ES-I3 (cell line): Measurements from ENCODE around the gene TTC28.

Experiments used
- H3K36me3 ChIP-seq: 2 replicates; pipeline ENCODE4 v1.6.1; 2013; ENCODE audit warnings: mild to moderate bottlenecking, low read length, control low read depth, moderate library complexity; ENCODE audit not compliant: insufficient read depth
- H3K4me1 ChIP-seq: 2 replicates; pipeline ENCODE4 v1.6.1; 2013; ENCODE audit warnings: mild to moderate bottlenecking, control low read depth, low read length; ENCODE audit not compliant: insufficient read depth
- H3K9ac ChIP-seq: 2 replicates; pipeline ENCODE4 v1.6.1; 2013; ENCODE audit warnings: low read depth, mild to moderate bottlenecking, low read length, moderate library complexity
- H3K9me3 ChIP-seq: 2 replicates; pipeline ENCODE4 v1.6.1; 2013; ENCODE audit warnings: mild to moderate bottlenecking, low read length, moderate library complexity; ENCODE audit not compliant: control insufficient read depth, insufficient read depth

Gene TTC28

GRCh38 chr22:28454431-28455064 is 225.1 kb downstream of the TTC28 start:
- no peak overlapping the region for H3K9ac ChIP-seq
- H3K4me1 ChIP-seq: no peaks in the 10 kb centered on the region

GRCh38 chr22:28450109-28450508 is 229.5 kb downstream of the TTC28 start:
- Histone ChIP-seq H3K4me1 (peaks cover 7% of the 10 kb centered on the region; the same call in 1 of the 2 replicates), H3K9ac (no peak overlapping the region), H3K9me3 (0 out of 2 replicates have a peak, but pooled peaks cover 2% of the 10 kb centered on the region), H3K36me3 (no peaks in the 10 kb centered on the region)

More at GRCh38 chr22:28454431-28455064, 225.1 kb downstream of the TTC28 start:
- Histone ChIP-seq H3K36me3 (no peaks in the 10 kb centered on the region), H3K9me3 (0 out of 2 replicates have a peak, but pooled peaks cover 2% of the 10 kb centered on the region)

- H3K9me3 ChIP-seq: 0 out of 2 replicates have a peak, but pooled peaks cover 2% of the 10 kb centered on the region
- no peaks in the 10 kb centered on the region for H3K36me3 ChIP-seq
- no peak overlapping the region for H3K9ac ChIP-seq
- peaks cover 7% of the 10 kb centered on the region; the same call in 1 of the 2 replicates for H3K4me1 ChIP-seq
Measured at GRCh38 chr22:28449041-28449440, 230.6 kb downstream of the TTC28 start.

- Histone ChIP-seq H3K9ac (no peak overlapping the region), H3K9me3 (0 out of 2 replicates have a peak, but pooled peaks cover 2% of the 10 kb centered on the region)
Measured at GRCh38 chr22:28448625-28449024, 231.0 kb downstream of the TTC28 start.

GRCh38 chr22:28444659-28445058 is 235.0 kb downstream of the TTC28 start:
- Histone ChIP-seq H3K9me3 (no peaks in the 10 kb centered on the region), H3K36me3 (no peaks in the 10 kb centered on the region), H3K4me1 (peaks cover 7% of the 10 kb centered on the region; the same call in 1 of the 2 replicates), H3K9ac (no peak overlapping the region)

More at GRCh38 chr22:28448625-28449024, 231.0 kb downstream of the TTC28 start:
- H3K36me3 ChIP-seq: no peaks in the 10 kb centered on the region
- H3K4me1 ChIP-seq: peaks cover 7% of the 10 kb centered on the region; the same call in 1 of the 2 replicates

GRCh38 chr22:28443526-28443876 is 236.1 kb downstream of the TTC28 start:
- Histone ChIP-seq H3K9me3 (no peaks in the 10 kb centered on the region), H3K4me1 (peaks cover 2% of the 10 kb centered on the region; the same call in 1 of the 2 replicates), H3K9ac (peak overlapping the region; percentile 76), H3K36me3 (no peaks in the 10 kb centered on the region)

- H3K9me3 ChIP-seq: no peaks in the 10 kb centered on the region
- no peaks in the 10 kb centered on the region for H3K36me3 ChIP-seq
- peak overlapping the region; percentile 76 for H3K9ac ChIP-seq
- no peaks in the 10 kb centered on the region; the same call in 1 of the 2 replicates for H3K4me1 ChIP-seq
Measured at GRCh38 chr22:28442711-28443525, 236.7 kb downstream of the TTC28 start.

GRCh38 chr22:28442264-28442710 is 237.4 kb downstream of the TTC28 start:
- no peaks in the 10 kb centered on the region for H3K9me3 ChIP-seq
- no peaks in the 10 kb centered on the region for H3K36me3 ChIP-seq
- H3K4me1 ChIP-seq: no peaks in the 10 kb centered on the region; the same call in 1 of the 2 replicates
- peak overlapping the region; percentile 76 for H3K9ac ChIP-seq

GRCh38 chr22:28441720-28442263 is 237.8 kb downstream of the TTC28 start:
- Histone ChIP-seq H3K9ac (peak overlapping the region; percentile 76), H3K36me3 (no peaks in the 10 kb centered on the region), H3K4me1 (no peaks in the 10 kb centered on the region), H3K9me3 (no peaks in the 10 kb centered on the region)

- H3K9me3 ChIP-seq: no peaks in the 10 kb centered on the region
- no peak overlapping the region for H3K9ac ChIP-seq
- H3K4me1 ChIP-seq: no peaks in the 10 kb centered on the region
- no peaks in the 10 kb centered on the region for H3K36me3 ChIP-seq
Measured at GRCh38 chr22:28440592-28441390, 238.8 kb downstream of the TTC28 start.

- no peaks in the 10 kb centered on the region for H3K9me3 ChIP-seq
- H3K9ac ChIP-seq: no peak overlapping the region
- no peaks in the 10 kb centered on the region for H3K4me1 ChIP-seq
- H3K36me3 ChIP-seq: no peaks in the 10 kb centered on the region
Measured at GRCh38 chr22:28438183-28438768, 241.4 kb downstream of the TTC28 start.

GRCh38 chr22:28435982-28436381 is 243.7 kb downstream of the TTC28 start:
- Histone ChIP-seq H3K9ac (no peak overlapping the region), H3K9me3 (no peaks in the 10 kb centered on the region), H3K36me3 (no peaks in the 10 kb centered on the region), H3K4me1 (peaks cover under 1% of the 10 kb centered on the region; the same call in 1 of the 2 replicates)

GRCh38 chr22:28435140-28435768 is 244.4 kb downstream of the TTC28 start:
- H3K4me1 ChIP-seq: peaks cover 7% of the 10 kb centered on the region
- H3K36me3 ChIP-seq: no peaks in the 10 kb centered on the region
- no peak overlapping the region for H3K9ac ChIP-seq
- H3K9me3 ChIP-seq: no peaks in the 10 kb centered on the region
